Activated T-cell treated with anti-CD3 and anti-CD28 coated beads, Interleukin-2, amount 50 U/mL, for 48 hours (primary cell): Measurements from ENCODE around the gene XRCC3.

Experiments used
- DNase-seq, 2 experiments: peaks; one replicate each; pipeline ENCODE4 v3.0.0-alpha.2; 2020

XRCC3 gene

DNA sequence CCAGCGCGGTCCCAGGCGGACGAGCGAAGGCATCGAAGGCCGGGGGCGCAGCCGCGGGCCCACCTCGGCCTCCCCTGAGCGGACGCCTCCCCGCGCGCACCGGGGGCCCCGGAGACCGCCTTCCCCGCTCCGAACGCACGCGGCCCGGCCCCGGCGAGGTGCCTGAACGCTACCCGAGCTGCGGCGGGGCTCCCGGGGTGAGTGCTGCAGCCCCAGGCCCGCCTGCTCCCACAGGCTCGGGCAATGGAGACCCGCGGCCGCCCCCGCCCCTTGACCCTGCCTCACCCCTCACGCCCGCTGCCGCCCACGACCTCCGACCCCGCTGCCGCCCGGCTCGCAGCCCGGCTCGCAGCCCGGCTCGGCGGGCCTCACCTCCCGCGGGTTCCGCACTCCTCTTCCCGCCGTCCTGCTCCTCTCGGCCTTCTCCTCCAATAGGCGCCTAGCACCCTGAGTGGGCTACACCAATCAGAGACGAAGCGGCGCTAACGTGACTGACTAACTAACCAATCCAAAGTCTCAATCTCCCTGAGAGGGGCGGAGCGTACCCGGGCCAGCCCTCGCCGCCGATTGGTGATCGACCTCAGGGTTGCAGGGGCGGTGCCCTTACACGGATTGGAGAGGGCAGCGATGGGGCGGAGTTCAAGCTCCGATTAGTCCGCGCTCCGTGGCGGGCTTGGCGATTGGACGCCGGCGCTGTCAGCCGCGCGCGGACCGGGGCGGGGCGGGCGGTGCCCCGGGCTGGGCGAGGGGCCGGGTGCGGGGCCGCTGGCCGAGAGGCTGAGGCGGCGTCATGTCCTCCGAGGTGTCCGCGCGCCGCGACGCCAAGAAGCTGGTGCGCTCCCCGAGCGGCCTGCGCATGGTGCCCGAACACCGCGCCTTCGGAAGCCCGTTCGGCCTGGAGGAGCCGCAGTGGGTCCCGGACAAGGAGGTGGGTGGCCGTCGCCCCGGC lies at the start of gene XRCC3, which contains the start of gene ZFYVE21:
Gene XRCC3, minus strand, starts transcription at position 400 of the 949 bp plus-strand sequence. CDS start 4,364 bp downstream, outside the sequence.
Gene ZFYVE21, plus strand, starts transcription at position 759 of the 949 bp plus-strand sequence. Its CDS starts 32 bp downstream, at position 791.
- peak; percentile 100 for DNase-seq

DNA sequence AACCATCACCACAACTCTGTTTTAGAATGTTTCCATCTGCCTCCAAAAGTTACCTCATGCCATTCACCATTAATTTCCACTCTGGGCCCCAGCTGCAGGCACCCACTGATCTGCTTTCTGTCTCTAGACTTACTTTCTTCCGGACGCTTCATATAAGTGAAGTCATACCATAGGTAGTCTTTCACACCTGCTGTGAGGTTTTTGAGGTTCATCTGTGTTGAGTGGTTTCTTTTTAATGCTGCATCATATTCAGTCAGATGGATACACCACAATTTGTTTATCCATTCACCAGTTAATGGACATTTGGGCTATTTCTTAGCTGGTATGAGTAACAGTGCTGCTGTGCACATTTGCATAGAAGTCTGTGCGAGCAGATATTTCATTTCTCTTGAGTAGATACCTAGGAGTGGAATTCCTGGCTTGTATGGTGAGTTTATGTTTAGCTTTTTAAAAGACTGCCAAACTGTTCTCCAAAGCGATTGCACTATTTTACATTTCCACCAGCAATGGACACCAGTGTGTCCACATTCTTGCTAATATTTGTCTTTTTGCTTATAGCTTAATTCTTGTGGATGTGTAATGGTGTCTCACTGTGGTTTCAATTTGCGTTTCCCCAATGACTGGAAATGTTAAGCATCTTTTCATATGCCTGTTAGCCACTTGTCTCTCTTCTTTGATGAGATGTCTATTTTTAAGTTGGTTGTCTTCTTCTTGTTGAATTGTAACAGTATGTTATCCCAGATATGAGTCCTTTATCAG lies 48.7 kb upstream of the XRCC3 start:
- DNase-seq: no peak

DNA sequence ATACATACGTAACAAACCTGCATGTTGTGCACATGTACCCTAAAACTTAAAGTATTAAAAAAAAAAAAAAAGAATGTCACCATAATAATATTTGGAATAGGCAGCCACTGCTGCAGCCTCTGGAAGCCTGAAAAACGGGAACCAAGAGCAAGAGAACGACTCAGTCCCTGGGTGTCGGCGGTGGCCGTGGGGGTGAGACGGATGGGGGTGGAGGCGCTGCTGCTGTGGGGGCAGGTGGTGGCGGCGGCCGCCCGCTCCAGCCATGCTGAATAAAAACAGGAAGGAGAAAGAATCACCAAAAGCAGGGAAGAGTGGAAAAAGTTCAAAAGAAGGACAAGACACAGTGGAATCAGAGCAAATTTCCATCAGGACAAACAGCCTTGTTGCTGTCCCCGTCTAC lies 47.3 kb upstream of the XRCC3 start:
- no peak for DNase-seq

DNA sequence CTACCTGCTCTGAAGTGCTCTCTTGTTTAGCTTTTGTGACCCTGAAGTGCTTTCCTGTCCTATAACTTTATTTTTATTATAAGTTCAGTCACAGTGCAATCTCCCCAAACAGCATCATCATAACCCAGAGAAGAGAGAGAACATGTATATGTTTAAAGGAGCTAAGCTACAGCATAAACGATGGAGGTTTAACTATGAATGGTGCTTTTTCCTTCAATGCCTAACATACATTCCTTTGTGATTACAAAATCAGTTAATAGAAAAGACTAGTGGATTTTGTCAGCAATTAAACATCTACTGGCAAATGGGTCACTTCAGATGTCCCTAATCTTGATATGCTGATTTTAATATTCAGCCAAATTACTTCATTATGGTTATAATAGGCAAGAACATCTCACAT lies 46.8 kb upstream of the XRCC3 start:
- DNase-seq: no peak

DNA sequence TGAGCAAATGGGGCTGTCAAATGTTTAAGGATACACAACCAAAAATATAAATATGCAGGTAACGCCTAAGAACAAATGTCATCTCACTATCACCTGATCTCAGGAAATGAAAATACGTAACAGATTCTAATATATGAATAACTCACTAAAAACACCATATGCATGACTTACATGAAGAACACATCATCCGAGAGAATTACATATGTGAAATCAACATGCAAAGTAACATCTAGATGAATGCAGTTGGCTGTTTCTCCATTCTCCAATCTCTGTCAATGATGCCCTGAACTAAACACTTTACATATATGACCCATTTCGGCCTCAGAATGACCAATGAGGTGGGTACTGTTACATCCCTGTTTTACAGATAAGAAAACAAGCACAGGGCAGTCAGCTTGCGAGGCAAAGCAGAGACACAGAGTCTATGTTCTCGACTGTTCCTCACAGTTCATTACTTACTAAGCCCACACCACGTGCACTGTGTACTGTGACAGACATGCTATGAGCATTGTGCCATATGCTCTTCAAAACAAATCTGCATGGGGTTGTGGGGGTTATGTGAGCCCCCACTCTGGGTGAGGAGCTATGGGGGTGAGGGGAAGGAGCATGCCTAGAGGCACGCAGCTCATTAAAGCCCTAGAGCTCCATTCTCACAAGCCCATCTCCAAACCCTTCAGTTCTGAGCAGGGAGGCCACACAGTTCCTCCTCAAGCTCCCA lies 43.0 kb upstream of the XRCC3 start:
- DNase-seq: no peak

DNA sequence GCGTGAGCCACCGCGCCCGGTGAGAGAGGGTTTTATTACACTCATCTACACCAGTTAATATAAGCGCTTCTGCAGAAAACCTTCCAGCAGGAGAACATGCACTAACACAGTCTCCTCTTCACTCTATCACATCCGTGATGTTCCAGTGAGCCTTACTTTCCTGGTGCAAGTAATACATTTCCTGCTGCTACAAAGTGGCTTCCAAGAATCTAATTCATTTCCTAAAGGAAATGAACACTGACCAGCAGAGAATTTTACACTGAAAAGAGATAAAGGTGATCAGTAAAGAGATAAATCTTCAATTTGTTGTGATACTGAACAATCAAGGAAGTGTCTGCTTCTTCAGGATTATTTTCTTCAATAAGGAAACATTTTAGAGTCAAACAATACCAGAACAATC lies 39.8 kb upstream of the XRCC3 start:
- no peak for DNase-seq

DNA sequence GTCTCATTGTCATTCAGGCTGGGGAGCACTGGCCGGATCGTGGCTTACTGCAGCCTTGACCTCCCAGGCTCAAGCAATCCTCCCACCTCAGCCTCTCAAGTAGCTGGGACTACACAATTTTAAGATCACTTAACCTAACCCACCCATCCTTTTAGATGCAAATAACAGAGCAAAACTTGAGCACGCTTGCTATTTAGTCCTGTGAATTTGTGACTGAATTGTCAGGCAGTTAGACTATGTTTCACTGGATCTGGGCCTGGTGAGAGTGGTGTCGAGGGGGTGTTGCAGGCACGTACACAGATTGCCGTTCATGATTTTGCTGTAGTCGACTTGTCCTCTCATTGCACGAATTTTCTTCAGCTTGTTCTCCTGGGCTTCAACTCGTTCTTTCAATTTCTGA lies 38.5 kb upstream of the XRCC3 start:
- no peak for DNase-seq

DNA sequence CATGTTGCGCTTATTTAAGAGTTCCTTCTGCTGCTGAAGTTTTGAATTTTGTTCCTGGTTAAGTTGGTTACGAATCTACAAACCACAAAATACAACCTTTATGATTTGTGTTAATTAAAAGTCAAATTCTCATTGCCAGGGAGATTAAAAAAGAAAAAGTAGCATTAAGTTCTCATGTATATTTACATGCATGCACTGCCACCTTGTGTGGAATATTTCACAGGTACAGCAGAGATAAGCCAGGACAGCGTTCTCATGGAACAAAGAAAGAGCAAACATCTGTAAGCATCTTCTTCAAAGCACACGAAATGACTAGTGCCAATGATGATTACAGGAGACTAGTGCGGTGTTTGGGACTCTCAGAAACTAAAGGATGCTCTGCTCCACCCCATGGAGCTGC lies 34.6 kb upstream of the XRCC3 start:
- no peak for DNase-seq

DNA sequence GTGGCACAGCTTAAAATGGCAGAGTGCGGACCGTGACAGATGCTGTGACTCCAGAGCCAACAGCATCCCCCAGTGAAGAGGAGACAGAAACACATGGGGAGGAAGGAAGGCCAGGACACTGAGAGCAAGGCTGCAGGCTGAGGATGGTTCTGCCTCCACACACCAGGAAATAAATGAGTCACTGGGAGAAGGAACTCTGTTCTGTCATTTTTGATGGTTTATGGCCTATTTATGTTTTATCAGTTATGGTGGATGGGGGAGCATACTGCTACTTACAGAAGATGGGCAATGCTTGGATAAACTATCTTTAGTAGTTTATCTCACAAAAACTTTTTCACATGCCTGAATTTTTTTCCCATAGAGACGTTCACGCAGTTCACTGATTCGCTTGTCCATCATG lies 34.2 kb upstream of the XRCC3 start:
- DNase-seq: no peak

DNA sequence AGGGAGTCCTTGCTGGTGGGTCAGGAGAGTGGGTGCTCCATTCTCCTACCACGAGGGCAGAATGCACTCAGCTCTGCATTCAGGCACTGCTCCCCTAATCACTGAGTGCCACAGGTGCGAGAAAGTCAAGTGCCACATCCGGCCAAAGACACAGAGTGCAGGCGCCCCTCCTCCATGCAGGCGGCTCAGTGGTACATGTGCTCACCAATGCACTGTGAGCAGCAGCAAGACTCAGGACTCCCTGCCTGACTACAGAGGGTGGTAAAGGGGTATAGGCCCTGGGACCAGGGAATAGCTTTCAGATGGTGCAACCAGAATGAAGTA lies 33.2 kb upstream of the XRCC3 start:
- DNase-seq: peak; percentile 58 to 69

DNA sequence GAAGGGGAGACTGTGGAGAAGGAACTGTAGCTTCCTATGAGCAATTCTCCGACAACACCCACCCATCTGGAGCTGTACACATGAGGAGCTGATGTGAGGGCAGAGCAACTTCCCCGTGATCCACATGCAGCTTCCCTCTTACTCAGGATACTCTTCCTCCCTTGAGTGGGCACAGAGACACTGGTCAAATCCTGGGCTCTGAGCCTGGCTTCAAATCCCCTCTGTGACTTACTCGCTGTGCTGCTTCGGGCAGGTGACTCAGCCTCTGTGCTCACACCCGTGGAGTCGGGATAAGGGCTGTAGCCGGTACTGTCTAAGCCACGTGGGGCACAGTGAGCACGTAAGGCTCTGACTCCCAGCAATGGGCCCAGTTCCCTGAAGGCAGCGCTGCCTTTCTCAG lies 31.4 kb upstream of the XRCC3 start:
- DNase-seq: no peak

DNA sequence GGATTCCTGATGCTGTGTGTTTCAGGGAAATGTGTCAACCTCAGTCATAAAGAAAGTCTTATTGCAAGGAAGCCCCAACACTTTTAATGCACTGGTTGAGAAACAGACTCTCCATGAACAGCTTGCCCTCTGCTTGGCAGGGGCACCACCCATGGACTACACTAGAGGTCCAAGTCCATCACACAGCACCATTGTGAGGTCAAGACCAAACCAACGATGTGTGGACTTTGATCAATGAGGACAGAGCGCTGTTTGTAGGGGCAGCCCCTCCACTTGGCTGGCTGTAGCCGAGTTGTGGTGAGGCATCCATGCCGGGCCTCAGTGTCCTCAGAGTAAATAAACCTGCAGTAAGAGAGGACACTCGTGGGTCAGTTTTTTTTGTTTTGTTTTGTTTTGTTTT lies 30.2 kb upstream of the XRCC3 start:
- no peak for DNase-seq

DNA sequence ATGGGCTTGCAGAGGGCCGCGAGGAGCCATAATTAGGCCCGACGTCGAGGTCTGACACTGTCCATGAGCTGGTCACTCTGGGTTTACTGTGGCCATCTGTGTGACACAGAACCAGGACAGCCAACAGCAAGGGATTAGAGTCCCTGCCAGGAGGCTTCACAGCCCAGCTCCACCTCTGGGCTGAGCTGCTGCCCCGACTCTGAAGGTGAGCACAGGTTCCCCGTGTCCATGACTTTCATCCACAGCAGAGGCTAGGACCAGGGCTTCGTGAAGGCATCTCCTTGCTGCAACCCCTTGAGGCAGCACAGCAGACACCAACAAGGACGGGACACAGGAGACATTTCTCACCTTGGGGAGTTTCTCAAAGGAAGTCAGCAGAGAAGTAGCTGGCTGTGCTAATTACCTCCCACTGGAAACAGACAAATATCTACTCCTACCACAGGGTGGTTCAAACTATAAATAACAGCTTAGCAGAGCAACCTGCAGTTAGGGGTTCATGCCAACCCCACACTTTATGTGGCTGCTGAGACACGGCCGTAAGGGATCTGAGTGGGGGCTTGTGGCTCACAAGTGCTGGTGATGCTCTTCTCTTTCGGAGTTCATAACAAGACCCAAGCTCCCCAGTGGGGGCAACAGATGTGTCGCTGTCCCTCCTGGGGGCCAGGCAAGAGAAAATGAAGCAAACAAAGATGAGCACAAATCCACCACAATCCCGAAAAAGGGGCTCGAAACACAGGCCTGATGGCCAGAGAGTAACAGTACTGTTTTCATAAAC lies 29.6 kb upstream of the XRCC3 start:
- no peak for DNase-seq

DNA sequence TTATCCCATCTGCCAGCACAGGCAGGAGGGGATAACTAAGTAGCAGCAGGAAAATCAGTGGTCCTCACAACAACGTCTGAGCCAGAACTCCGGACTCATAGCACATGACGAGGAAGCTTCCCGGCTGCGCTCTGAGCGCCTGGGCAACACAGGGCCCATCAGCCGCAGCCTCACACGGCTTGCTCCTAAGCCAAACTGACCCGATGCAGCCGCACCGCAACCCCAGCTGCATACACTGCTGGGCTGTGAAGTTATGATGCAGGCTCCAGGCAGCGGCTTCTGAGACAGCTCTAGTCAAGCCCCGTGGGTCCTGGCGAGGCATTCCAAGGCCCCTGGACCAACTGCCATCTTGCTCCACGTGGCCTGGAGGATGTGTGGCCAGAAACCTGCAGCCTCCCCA lies 28.4 kb upstream of the XRCC3 start:
- no peak for DNase-seq

DNA sequence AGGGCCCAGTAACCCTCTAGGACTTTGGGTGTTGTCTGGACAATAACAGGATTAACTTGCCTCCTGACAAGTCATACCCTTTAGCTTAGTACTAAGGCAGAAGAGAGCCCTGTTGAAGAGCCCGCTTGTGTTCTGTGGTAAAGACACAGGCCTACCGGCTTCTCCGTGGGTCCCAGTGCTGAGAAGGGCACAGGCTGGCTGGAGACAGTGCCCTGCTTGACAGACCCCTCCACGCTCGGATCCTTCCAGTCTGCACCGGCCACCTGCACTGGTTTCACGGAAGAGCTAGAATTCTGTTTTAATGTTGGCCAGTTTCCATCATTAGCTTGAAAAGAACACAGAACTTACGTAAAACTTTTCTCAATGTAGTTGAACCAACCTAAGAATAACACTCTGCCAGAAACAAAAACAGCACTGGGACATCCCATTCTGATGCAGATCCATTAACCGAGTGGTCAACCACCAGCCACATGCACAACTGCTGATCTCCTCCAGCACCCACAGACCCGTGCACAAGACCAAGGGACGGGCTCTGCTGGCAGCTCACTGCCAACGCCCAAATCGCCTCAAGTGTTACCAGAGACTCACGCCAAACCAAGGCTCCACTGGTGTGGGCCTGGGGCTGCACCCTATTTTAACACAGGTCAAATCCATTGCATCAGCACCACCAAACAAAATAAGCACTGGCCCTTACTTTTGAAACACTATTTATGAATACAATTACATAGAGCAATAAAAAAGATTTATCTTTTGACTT lies 27.4 kb upstream of the XRCC3 start:
- no peak for DNase-seq

DNA sequence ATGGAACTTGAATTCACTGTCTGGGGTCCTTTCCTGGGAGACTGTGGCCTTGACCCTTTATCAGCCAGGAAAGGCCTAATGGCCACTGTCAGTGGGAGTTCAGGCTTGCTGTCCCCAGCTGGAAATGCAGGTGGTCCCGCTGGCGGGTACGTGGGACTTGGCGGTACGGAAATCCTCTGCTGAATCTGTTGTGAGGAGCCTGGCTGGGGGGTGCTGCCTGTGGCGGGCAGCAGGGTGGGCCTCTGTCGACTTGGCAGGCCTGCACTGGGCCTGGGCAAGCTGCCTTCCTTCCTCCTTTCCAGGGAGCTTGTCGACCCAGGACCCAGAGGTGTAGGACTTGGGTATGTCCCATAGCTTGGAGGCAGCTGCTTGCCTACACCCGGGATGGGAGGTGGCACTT lies 26.6 kb upstream of the XRCC3 start:
- DNase-seq: no peak

DNA sequence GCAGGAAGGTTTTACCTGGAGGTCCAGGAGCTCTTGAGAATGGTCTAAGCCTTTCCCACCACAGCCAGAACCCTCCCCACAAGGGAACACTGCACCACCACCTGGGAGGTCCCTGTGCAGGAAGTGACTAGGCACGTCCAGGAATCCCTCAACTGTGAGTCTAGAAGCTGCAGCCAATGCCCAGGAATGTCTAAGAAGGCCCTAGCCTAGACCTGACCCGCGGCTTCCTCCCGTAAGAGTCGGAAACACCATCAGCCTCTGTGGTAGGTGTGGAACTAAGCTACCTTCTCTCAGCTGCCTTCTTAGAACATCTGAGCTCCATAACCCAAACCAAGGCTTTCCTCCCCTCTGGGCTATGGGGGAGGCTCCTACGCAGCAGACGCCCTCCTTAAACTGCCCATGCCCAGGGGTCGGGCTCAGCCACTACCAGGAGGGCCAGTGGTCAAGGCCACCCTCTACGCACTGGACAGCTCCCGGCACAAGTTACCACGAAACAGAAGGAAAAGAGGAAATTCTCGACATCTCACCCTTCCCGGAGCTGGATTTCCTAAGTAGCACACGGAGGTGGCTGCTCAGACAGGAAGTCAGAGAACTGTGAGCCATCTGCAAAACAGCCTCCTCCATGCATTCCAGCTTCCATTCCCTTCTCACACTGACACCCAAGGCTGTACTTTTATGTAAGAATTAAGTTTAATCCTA lies 25.9 kb upstream of the XRCC3 start:
- DNase-seq: no peak

DNA sequence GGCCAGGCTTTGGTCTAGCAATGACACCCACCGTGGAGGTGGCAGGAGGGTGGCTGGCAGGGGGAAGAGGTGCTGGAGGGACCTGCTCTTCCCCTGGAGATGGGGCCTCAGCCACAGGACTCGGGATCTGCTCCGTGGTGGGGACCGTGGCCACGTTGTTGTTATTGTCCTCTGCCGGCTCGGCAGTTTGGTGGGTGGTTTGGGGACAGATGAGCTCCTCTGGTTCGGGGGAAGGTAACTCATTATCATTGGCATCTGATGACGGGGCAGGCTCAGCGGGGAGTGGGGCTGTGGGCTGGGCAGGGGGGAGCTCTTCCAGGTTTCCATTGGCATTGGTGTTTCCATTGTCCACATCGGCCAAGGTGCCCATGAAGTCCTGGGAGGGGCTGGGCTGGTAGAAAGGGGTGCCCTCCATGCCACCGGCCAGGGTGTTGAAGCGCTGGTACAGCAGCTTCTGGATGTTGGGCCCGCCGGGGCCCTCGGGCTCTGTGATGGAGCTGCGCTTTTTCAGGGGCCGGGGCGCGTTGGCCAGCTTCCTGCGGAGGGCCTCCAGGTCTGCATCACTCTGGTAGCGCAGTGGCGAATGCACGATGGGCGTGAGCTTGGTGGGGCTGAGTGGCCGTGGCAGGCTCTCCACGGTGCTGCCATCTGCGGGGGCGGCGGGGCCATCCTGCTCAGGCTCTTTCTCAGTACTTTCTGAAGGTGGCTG lies 24.7 kb upstream of the XRCC3 start:
- no peak for DNase-seq

DNA sequence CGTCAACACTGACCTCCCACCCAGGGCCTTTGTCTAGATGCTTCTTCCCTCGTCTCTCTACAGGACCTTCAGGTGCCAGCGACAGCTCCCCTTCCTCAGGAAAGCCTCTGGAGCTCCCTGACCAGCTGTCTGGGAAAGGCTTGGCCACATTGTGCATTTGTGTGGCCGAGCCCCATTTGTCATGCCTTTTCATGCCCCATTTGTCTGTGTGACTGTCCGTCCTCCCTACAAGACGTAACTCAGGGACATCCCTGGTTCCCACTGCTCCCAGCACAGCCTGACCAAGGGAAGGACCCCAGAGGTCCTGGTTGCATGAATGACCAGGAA lies 24.2 kb upstream of the XRCC3 start:
- no peak for DNase-seq

DNA sequence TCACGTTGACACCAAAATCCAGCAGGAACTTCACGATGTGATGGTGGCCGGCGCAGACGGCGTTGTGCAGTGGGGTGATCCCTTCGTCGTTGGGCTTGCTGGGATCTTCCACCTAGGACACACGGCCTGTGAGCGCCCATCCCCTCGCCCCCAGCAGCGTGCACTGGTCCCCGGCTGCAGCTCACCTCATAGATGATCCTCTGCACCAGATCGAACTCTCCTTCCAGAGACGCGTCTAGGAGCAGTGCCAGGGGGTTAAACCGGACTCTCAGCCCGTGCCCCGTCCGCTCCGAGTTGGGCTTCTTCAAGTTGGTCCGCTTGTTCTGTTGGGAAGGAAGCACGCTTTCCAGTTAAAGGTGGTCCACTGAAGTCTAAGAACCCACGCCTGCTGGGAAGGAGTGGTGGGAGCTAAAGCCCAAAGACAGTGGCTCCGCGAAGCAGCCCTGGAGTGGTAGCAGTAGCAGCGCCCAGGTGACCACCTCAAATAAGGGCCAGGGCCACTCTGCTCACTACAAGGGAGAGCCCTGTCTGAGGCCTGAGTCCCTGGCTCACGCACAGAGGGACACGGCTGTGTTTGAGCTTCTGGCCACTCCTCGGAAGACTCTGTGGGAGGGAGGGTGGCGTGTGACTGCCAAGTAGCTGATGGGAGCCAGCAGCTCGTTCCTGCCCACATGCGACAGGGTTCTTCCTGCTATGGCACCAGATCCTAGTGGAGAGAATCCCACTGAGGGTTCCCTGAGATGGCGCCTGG lies 23.6 kb upstream of the XRCC3 start:
- DNase-seq: no peak
